ENCODE data around the gene SPRR2A.
"Not testable (repeated sequence)": the region's sequence is repeated elsewhere in the genome, so short reads cannot be mapped to it uniquely, and the experiment has no call there.

The SPRR2A gene

GRCh38 chr1:153024413-153024812 lies 32.9 kb downstream of the SPRR2A start:
- no peak for DNase-seq

- no peak for DNase-seq
These were observed 34.2 kb downstream of the SPRR2A start for GRCh38 chr1:153023109-153023508.

- DNase-seq: peak; percentile 73
These were observed 35.0 kb downstream of the SPRR2A start for GRCh38 chr1:153022340-153022739.

DNA sequence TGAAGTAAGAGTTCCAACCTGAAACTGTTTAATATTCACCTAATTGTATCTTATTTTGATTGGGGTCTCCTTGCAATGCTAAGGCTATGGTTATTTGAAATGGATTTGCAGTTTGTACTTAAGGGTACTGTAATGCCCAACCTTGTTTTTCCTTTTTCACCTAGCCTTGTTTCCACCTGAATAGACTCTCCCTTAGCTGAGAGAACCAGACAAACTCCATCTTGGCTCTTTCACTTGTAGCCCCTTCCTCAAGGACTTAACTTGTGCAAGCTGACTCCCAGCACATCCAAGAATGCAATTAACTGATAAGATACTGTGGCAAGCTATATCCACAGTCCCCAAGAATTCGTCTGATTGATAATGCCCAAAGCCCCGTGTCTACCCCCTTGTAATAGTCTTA lies 35.5 kb downstream of the SPRR2A start:
- not testable (repeated sequence) for DNase-seq

- DNase-seq: not testable (repeated sequence)
These were observed 46.0 kb downstream of the SPRR2A start for GRCh38 chr1:153011235-153011758.
